GM12892 (cell line): Measurements from ENCODE around the gene S100Z.
"Not testable (repeated sequence)": the region's sequence is repeated elsewhere in the genome, so short reads cannot be mapped to it uniquely, and the experiment has no call there.

Source experiments
- DNase-seq: peaks from one replicate; pipeline ENCODE4 v3.0.0; 2011; ENCODE audit not compliant: insufficient read length
- FAIRE-seq: peaks from 2 replicates; lab custom pipeline; 2011; peaks lifted over from hg19 to GRCh38; lab: Jason Lieb, UNC
- POLR2A ChIP-seq: IDR thresholded peaks from 2 replicates; pipeline ENCODE4 v1.6.1; 2011; ENCODE audit warnings: low read depth, low read length, control low read depth
- POLR2AphosphoS5 ChIP-seq: IDR thresholded peaks from 2 replicates; pipeline ENCODE4 v1.6.1; 2011; ENCODE audit warnings: low read depth, low read length, control low read depth
- TAF1 ChIP-seq: IDR thresholded peaks from 2 replicates; pipeline ENCODE4 v1.6.1; 2011; ENCODE audit warnings: low read depth, mild to moderate bottlenecking, control low read depth, low read length, borderline replicate concordance

The S100Z gene

DNA sequence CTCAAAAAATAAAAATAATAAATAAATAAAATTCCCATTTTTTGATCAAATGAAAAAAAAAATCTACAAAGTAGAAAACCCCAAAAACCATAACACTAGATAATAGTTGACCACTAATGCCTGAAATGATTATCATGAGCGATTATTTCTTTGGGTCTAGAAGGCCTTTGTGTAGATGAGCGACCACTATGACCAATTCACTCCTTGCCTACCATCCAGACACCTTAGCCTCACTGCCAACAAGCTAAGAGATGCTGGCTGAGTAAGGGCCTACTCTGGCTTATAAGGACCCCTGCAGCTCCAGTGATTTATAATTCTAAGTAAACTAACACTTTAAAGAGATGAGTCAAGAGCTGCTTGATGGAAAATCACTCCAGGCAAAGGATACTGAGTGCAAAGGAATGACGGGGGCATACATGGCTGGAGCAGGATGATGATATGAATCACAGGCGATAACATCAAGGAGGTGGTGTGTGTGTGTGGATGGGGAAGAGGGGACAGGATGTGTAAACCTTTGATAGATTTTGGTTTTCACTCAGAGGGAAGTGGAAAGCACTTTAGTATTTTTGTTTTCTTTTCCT lies 35.7 kb upstream of the S100Z start:
- no peak for TF ChIP-seq POLR2AphosphoS5
- FAIRE-seq (no peak), DNase-seq (no peak)

DNA sequence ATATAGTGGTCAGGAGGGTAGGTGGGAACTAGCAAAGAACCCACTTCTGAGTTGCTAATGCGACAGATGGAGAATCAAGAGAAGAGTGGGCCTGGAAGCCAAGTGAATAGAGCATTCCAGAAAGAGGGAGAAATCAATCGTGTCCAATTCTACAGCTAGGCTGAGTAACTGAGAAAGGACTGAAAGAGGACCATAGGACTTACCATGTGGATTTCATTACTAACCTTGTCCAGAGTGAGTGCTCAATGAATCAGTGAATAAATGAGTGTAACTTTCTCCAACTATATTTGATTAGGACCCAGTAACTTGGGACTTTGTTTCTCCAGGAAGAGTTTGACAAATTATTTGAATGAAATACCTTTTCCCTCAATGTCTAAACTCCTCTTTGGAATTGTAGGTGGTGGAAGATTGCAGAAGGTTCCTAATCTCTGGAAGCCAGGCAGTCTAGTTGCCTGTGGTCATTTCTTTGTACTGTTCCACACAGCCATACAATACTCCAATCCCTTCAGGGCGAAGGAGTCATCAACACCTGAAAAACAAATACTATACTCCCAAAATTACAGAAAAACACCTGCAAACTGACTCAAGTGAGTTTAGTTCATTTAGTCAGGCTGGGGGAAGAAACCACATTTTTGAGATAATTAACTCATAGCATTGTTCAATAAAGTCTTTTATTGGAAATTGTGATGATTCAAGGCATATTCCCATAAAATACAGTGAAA lies 33.5 kb upstream of the S100Z start:
- no peak for FAIRE-seq
- no peak for DNase-seq
- no peak for TF ChIP-seq TAF1
- TF ChIP-seq POLR2AphosphoS5: no peak
- TF ChIP-seq POLR2A: no peak

GRCh38 chr5:76818844-76819831 lies 30.7 kb upstream of the S100Z start, which contains the start of gene F2RL1:
TSS of gene F2RL1 (plus strand) at chr5:76819030. CDS start at chr5:76819183, 153 bp downstream.
- TF ChIP-seq POLR2A: no peak
- no peak for TF ChIP-seq POLR2AphosphoS5
- no peak for TF ChIP-seq TAF1

DNA sequence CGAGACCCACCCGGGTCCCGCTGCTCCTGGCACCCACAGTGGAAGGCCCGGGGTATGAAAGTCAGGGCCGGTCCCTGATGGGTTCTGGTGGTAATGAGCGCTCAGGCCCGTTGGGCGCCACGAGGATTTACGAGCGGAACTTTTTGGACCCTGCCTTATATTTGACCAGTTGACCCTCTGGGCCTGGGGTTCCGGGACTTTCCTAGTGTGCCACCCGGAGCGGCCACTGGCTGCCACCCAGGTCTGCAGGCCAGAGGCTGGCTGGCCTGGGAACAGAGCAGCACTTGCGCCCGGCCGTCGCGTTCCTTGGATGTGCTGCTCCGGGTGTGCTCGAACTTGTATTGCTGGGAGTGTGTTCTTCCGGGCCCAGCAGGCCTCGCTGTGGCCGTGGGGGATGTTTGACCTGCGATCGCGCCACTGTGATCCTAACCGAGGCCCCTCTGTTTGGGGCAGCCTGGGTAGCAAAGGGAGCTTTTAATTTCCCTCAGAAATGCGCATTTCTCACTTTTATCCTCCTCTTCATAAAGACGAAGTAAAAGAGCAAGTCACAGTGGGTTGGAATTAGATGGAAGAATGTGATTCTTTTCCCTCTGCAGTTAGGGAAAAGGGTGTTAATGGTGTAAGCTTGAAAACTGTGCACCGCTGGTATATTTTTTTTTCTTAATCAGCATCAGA lies 29.8 kb upstream of the S100Z start:
- no peak for TF ChIP-seq TAF1
- no peak for TF ChIP-seq POLR2A
- no peak for TF ChIP-seq POLR2AphosphoS5
- FAIRE-seq: no peak
- no peak for DNase-seq

More at GRCh38 chr5:76818844-76819831, 30.7 kb upstream of the S100Z start, which contains the start of gene F2RL1:
- DNase-seq: no peak
- FAIRE-seq: no peak

DNA sequence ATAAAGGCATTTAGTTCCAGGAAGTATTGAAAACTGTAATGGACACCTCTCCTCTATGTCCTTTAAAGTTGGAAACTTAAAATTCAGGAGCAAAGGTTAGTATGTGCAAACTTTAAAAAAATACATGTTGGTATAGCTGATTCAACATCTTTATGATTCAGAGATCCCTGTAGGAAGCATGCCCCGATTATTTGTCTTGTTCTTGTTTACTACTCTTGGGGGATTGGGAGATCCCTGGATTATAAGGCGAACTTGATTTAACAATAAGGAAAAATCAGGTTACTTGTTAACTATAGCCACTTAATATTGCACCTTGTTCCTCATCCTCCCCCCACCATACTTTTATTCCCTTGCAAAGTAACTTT lies 29.3 kb upstream of the S100Z start:
- no peak for DNase-seq
- FAIRE-seq: no peak
- TF ChIP-seq POLR2AphosphoS5 (no peak), POLR2A (no peak), TAF1 (no peak)

DNA sequence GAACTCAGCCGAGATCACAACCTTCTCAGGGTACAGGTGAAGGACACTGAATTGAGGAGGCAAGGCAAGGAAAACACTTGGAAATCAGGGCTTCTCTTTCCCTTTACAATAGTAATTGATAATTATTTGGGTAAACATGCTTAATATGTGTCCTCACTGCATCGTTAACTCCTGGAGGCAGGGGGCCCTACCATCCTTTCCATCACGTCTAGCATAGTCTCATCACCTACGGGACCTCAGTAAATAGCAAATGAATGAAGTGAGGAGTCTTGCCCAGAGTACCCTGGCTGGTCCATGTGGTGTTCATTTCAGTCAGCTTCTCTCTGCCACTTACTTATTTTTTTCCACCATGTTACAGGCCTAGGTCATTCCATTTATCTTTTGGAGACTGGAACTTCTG lies 28.7 kb upstream of the S100Z start:
- DNase-seq (no peak), FAIRE-seq (no peak)
- TF ChIP-seq POLR2A (no peak), TAF1 (no peak), POLR2AphosphoS5 (no peak)

DNA sequence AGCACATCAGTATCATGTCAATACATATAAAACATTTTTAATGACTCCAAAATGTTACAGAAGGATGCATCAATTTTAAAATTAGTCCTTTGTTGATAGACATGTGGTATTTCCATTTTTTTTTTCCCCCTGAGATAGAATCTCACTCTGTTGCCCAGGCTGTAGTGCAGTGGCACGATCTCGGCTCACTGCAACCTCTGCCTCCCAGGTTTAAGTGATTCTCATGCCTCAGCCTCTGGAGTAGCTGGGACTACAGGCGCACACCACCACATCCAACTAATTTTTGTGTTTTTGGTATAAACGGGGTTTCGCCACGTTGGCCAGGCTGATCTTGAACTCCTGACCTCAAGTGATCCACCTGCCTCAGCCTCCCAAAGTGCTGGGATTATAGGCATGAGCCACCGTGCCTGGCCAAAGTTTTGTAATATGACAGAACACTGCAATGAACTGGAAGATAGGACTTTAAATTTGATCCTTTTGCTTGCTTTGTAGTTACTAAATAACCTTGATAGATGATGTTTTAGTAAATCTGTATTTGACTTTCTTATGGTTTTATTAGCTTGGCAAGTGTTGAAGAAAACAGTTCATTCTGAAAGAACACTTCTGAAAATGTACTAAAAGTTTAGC lies 27.6 kb upstream of the S100Z start:
- FAIRE-seq, DNase-seq: not testable (repeated sequence)

- not testable (repeated sequence) for FAIRE-seq, DNase-seq
Measured at GRCh38 chr5:76826416-76826815, 23.4 kb upstream of the S100Z start.

DNA sequence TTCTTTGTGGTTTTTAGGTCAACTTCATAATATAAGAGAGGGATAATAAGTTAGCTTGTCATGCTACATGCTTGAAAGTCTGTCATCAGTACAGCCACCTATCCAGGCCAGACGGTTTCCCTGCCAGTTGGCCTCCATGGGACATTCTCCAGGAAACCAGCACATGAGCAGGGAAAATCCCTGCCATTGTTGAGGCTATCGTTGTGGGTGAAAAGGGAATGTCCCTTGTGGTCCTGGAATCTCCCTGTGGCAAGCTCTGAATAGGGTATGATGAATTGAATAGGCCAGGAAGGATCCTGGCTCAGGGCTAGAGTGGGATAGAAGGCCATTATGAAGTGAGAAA lies 18.7 kb upstream of the S100Z start:
- DNase-seq: no peak
- FAIRE-seq: peak; percentile 62
- TF ChIP-seq POLR2A: no peak
- TF ChIP-seq POLR2AphosphoS5: no peak
- no peak for TF ChIP-seq TAF1

DNA sequence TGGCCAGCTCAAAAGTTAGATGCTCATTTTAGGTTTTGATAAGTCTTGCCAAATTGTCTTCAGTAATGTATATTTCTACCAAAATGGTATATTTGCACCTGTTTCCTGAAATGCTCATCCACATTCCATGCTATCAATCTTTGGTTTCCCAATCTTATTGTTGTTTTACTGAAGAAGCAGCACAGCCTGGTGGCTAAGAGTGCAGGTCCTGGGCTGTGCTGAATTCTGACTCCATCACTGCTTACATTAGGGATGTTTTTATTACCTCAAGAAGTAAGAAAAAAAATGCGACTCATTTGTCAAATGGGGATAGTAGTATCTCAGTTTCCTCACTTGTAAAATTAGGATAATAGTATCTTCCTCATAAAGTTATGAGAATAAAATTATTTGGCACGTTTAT lies 13.6 kb upstream of the S100Z start:
- TF ChIP-seq POLR2A: no peak
- TF ChIP-seq TAF1: no peak
- no peak for TF ChIP-seq POLR2AphosphoS5
- no peak for DNase-seq
- no peak for FAIRE-seq

- TF ChIP-seq TAF1 (no peak), POLR2A (no peak), POLR2AphosphoS5 (no peak)
- no peak for DNase-seq
Measured at GRCh38 chr5:76836585-76836984, 13.2 kb upstream of the S100Z start.

More at GRCh38 chr5:76836585-76836984, 13.2 kb upstream of the S100Z start:
- FAIRE-seq: no peak
